UCSD-AML1 (cell line): ENCODE data around the gene ADCY2.

Source experiments
- DNase-seq: peaks from one replicate; lab custom pipeline; 2025; ENCODE audit not compliant: unreplicated experiment; lab: John Stamatoyannopoulos, UW

ADCY2 gene

DNA sequence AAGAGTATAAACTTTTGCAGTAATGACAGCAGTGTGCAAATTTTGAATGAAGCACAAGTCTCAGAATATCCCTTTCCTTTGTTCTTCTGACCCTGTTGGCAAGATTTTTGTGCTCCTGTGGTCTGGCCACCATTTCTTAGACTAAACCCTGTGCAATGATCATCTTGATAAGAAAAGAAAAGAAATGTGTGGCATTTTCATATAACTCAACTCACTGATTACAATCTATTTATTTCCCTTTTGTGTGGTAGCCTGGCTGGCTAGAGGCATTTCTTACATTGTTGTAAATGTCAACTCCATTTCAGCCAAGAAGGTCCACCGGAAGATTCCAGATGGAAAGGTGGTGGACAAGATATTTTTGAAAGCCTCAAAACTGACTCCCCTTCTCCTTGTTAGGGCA lies 41.9 kb downstream of the ADCY2 start:
- no peak for DNase-seq

- no peak for DNase-seq
These were observed 49.1 kb downstream of the ADCY2 start for GRCh38 chr5:7445068-7445467.

- DNase-seq = no peak
These were observed 49.9 kb downstream of the ADCY2 start for GRCh38 chr5:7445831-7446230.

- DNase-seq = no peak
These were observed 51.0 kb downstream of the ADCY2 start for GRCh38 chr5:7446913-7447312.

DNA sequence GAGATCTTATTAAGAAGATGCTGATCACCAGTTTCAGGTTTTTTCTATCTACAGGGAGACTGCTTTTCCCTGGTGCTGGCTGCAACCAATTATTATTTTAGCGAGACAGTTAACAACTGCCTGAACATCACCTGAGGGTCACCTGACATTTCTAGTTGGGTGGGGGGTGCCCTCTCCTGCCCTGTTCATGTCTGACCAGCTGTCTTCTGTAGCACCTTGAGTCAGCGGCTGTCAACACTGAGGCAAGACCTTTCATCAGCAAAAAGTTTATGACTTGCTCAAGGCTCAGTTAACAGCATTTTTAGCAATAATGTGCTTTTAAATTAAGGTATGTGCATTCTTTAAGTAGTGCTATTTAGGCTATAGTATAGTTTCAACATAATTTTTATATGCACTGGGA lies 58.0 kb downstream of the ADCY2 start:
- no peak for DNase-seq

- no peak for DNase-seq
These were observed 60.3 kb downstream of the ADCY2 start for GRCh38 chr5:7456206-7456605.

- no peak for DNase-seq
These were observed 65.4 kb downstream of the ADCY2 start for GRCh38 chr5:7461371-7461770.

DNA sequence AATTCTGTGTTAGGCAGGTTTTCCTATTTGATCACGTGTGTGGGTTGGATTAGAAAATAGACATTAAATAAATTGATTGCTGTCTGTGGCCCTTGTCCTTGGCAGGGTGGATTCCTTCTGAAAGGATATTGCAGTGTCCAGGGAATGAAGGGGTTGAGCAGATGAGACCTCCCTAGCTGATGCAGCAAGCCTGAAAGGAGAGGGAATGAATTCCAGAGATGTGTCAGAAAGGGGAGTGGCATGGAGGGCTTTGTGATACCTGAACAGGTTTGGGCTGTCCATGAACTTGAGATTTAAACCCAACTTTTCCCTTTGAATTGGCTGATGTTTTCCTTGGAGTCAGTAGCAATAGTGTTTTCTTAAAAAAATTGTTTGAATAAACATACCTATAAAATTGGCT lies 66.8 kb downstream of the ADCY2 start:
- no peak for DNase-seq

GRCh38 chr5:7464182-7464581 lies 68.2 kb downstream of the ADCY2 start:
- DNase-seq = no peak

DNA sequence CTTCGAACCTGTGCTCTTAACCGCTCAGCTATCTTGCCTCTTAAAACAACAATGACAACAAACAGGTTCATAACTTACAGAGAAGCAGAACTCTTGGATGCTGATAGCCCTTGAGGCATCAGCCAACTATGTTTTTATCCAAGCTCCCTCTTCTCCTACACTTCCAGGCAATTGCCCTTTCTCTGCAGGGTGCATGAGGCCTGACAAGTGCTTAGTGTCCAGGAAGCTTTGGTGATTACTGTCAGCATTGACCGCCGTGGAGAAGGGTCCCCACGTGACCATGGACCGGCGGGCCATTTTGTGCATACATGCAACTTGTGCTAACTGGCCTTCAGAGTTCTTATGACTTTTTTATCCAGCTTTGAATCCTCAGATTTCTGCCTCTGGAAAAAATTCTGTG lies 71.2 kb downstream of the ADCY2 start:
- no peak for DNase-seq

DNA sequence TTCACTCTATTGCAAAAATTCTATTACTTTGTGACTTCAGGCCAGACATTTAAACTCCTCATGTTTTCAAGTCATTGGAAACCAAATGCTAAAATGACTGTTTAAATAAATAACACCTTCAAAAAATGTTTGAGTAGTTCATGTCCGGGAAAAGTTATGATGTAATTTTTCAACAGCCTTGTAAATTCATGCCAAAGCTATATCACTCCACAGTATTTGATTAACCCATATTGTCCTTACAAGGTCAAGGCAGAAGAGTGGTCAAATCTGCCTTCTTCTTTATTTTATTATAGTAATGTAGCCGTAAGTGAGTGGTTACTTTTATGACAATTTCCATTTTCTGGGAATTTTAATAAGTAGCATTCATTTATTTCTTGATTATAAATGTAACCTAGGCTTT lies 72.8 kb downstream of the ADCY2 start:
- no peak for DNase-seq

DNA sequence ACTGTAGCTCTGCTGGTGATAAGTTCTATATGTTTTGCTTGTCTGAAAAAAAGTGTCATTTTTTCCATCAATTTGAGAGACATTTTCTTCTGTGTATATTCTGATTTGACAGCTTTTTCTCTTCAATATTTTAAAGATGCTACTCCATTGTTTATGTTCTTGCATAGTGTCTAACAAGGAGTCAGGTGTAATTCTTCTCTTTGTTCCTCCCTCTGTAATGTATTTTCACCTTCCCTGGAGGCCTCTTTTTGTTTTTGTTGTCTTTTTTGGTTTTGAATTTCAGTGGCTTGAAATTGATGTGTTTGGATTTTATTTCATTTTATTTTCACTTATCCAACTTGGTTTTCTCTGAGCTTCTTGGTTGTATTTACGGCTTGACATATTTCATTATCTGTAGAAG lies 75.8 kb downstream of the ADCY2 start:
- no peak for DNase-seq

DNA sequence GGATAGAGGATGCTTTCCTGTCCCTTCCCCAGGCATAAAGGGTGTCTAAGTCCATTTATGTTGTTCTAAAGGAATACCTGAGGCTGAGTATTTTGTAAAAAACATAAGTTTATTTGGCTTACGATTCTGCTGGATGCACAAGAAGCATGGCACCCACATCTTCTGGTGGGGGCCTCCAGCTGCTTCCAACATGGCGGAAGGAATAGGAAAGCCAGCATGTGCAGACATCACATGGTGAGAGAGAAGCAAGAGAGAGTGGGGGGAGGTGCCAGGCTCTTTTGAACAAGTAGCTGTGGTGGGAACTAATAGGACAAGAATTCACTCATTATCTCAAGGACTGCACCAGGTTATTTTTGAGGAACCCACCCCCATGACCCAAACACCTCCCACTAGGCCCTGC lies 77.2 kb downstream of the ADCY2 start:
- no peak for DNase-seq

DNA sequence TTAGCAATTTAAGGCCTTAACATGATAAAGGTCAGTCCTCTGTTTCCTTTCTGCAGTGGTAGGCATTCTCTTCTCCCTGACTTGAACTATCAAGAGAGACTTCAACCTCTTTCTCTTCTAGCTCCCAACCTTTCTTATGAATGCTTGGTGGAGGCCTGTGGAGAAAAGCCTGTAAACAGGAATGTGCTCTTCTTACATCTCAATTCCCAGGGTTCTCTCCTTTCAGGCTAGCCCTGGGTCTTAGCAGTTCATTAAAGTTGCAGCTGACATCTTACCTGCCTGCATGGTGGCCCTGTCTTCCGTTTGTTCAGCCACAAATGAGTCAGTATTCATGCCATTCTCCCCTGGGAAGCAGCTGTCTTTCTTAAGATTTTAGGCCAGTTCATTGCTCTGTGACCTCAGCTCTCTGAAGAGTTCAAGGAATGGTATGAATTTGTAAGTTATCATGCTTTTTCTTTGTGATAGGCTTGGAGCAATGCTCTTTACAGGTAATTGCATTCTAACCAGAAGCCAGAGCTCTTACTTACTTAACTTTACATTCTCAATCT lies 77.8 kb downstream of the ADCY2 start:
- no peak for DNase-seq

DNA sequence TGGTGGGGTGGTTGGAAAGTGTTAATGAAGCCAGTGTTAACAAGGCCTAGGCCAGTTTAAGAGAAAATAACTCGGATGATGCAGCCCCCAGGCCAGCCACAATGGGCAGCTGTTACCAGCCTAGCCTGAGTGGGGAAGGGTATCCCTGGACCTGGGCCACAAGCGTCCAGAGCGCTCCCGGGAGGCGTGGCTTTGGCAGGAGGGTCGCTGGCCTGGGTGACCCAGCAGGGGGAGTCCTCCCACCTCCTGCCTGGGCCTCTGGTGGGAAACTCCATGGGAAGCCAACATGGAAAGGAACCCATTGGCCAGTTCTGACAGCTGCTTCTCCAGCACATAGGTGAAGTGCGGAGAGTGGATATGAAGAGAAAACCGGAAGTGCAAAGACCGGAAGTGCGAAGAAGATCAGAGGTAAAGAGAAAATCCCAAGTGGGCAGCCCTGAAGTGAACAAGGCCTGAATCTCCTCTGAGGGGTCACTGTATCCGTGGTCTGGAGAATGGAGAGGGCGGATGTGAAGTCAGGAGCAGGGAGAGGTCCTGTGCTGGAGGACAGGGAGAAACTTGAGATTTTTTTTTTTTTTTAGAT lies 79.0 kb downstream of the ADCY2 start:
- no peak for DNase-seq

DNA sequence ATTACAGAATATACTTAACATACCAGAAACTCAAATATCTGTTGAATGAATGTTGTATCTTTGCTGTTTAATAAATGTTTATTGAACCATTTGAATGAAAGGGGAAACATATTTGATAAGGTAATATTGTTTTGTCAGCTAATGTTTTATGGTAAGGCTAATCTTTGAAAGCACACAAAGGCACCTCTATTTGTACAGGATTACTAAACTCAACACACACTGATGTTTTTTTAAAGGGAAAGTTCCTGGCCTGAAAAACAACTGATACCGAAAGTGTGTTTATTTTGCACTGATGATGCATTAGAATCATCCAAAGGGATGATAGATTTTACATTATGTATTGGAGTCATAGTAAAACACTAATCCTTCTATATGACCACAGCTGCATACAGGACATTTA lies 82.5 kb downstream of the ADCY2 start:
- DNase-seq = no peak

GRCh38 chr5:7488734-7489133 lies 92.8 kb downstream of the ADCY2 start:
- no peak for DNase-seq

DNA sequence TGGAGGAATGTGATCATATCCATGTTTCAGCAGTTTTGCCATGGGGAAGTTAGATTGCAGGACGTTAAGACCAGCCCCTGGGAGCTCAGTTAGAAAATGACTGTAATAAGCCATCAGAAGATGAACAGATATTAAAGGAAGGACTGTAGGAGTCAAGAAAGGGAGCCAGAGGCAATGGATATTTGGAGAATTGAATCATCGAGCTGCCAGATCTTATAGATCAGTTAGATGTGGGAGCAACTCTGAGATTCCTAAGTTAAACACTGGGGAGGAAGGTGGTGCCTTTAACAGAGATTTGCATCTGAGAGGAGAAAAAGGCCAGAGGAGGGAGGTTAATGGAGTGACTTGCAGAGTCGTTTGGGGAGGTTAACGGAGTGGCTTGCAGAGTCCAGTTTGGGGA lies 96.4 kb downstream of the ADCY2 start:
- no peak for DNase-seq

GRCh38 chr5:7493081-7493480 lies 97.1 kb downstream of the ADCY2 start:
- no peak for DNase-seq

GRCh38 chr5:7493622-7494021 lies 97.7 kb downstream of the ADCY2 start:
- DNase-seq = no peak

- DNase-seq = no peak
These were observed 98.7 kb downstream of the ADCY2 start for GRCh38 chr5:7494481-7495130.

DNA sequence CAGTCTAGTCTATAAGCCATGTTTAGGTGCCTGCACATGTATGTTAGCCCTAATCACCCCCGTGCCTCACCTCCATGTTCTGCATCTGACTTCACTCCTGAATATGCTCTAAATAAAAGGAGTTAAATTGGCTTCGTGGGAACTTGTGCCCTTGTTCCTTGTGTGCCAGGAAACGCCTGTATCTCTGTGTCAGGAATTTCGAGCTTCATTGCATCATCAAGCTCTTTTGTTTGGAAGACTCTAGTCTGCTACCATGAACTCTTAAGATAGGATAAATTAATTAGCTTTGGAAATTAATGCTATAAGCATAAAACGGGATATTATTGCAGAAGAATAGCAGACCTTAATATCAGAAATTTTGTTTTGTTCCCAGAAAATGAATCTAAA lies 99.2 kb downstream of the ADCY2 start:
- no peak for DNase-seq

DNA sequence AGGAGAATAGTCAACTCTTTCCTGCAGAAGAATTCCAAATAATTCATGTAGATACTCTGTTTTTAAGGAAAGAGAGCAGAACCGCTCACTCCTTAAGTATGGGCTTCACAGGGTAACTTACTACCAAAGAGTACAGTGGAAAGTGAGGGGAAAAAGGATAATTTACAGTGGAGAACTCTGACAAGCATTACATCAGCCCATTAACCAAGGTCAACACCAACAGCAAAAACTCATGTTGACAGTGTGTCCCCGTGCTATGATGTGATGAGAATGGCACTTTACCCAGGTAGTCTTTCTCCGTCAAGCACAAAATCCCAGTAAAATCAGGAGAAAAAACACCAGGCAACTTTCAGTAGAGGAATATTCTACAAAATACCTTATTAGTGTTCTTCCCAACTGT lies 104.3 kb downstream of the ADCY2 start:
- no peak for DNase-seq
